HepG2 (cell line): ENCODE measurements around the gene RNF5. TPM values are rescaled to one million over a fixed set of nuclear protein-coding genes. Genes with fewer than 3 reads are reported as not detected.
A peak's percentile ranks its signal among the peaks of the same experiment; 100 is the strongest.

ENCODE experiments used
- CCDC6 ChIP-seq: sonication (generic); formaldehyde crosslinking; IDR thresholded peaks from 2 replicates; pipeline ENCODE4 v1.8.1; 2022; ENCODE audit warnings: mild to moderate bottlenecking, missing genetic modification reagents, moderate library complexity
- KLF12 ChIP-seq: sonication (generic); formaldehyde crosslinking; IDR thresholded peaks from 2 replicates; pipeline ENCODE4 v1.4.0; 2020; ENCODE audit warnings: missing genetic modification reagents, borderline replicate concordance
- NFRKB ChIP-seq: fragments of 450-650 bp; IDR thresholded peaks from 2 replicates; pipeline ENCODE4 v1.6.1; 2017
- SIX4 ChIP-seq: sonication (generic); formaldehyde crosslinking; IDR thresholded peaks from 2 replicates; pipeline ENCODE4 v1.4.0; 2020; ENCODE audit warnings: missing genetic modification reagents
- TGIF2 ChIP-seq: IDR thresholded peaks from 2 replicates; pipeline ENCODE4 v1.6.1; 2016; ENCODE audit warnings: control low read depth, missing compliant biosample characterization
- ZMYM2 ChIP-seq: sonication (generic); formaldehyde crosslinking; IDR thresholded peaks from 2 replicates; pipeline ENCODE4 v1.8.0; 2022; ENCODE audit warnings: mild to moderate bottlenecking, missing genetic modification reagents
- ZNF570 ChIP-seq: sonication (generic); formaldehyde crosslinking; IDR thresholded peaks from 2 replicates; pipeline ENCODE4 v1.4.0; 2020; ENCODE audit warnings: mild to moderate bottlenecking, missing genetic modification reagents, borderline replicate concordance
- polyA plus RNA-seq, 8 experiments: library from polyadenylated mRNA; depleted of rRNA in 3 of 8; stranded (reverse) in 7 of 8; unstranded in 1 of 8; fragments of >200 nt; fragmentation: Illumina TruSeq in 4 of 8; extraction: Trizol in 4 of 8; gene quantifications; 2 replicates each; pipeline versions ENCODE4 v1.2.1 to v1.2.3, GENCODE V29; 2011 to 2016; ENCODE audit warnings: low read depth in 4 of 8, missing spikeins in 1 of 8, mixed read lengths in 1 of 8; ENCODE audit not compliant: insufficient read depth in 1 of 8
- total RNA-seq, 5 experiments: library from RNA; depleted of rRNA; stranded (reverse); fragments of >200 nt; fragmentation: Illumina TruSeq; extraction: Trizol; gene quantifications; 2 replicates each; pipeline ENCODE4 v1.2.3, GENCODE V29; 2016; ENCODE audit warnings: low read depth in 1 of 5
- TF ChIP-seq, protein P1 (sequence below): sonication (generic); formaldehyde crosslinking; IDR thresholded peaks from 2 replicates; pipeline ENCODE4 v1.4.0; 2020; ENCODE audit warnings: missing genetic modification reagents, borderline replicate concordance
- TF ChIP-seq, protein P2 (sequence below): sonication (generic); formaldehyde crosslinking; IDR thresholded peaks from 2 replicates; pipeline ENCODE4 v1.4.0; 2020; ENCODE audit warnings: mild to moderate bottlenecking, missing genetic modification reagents, borderline replicate concordance

Gene RNF5
- total and polyA plus RNA-seq, 2 of the 13 experiments (the other 11 are each of a cell fraction or from before 2014, with no cell fraction given) = 98.0 to 131 TPM

GRCh38 chr6:32176476-32177182 lies 1.6 kb upstream of the RNF5 start (continued):
- TF ChIP-seq, protein P1, sequence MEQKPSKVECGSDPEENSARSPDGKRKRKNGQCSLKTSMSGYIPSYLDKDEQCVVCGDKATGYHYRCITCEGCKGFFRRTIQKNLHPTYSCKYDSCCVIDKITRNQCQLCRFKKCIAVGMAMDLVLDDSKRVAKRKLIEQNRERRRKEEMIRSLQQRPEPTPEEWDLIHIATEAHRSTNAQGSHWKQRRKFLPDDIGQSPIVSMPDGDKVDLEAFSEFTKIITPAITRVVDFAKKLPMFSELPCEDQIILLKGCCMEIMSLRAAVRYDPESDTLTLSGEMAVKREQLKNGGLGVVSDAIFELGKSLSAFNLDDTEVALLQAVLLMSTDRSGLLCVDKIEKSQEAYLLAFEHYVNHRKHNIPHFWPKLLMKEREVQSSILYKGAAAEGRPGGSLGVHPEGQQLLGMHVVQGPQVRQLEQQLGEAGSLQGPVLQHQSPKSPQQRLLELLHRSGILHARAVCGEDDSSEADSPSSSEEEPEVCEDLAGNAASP (CRISPR knock-in tag) = peak; percentile 4; the same call in 1 of the 2 replicates
- TF ChIP-seq, protein P2, sequence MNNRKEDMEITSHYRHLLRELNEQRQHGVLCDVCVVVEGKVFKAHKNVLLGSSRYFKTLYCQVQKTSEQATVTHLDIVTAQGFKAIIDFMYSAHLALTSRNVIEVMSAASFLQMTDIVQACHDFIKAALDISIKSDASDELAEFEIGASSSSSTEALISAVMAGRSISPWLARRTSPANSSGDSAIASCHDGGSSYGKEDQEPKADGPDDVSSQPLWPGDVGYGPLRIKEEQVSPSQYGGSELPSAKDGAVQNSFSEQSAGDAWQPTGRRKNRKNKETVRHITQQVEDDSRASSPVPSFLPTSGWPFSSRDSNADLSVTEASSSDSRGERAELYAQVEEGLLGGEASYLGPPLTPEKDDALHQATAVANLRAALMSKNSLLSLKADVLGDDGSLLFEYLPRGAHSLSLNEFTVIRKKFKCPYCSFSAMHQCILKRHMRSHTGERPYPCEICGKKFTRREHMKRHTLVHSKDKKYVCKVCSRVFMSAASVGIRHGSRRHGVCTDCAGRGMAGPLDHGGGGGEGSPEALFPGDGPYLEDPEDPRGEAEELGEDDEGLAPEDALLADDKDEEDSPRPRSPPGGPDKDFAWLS (CRISPR knock-in tag) = no peak
- TF ChIP-seq NFRKB (0 out of 2 replicates have a peak, but pooled peaks have one; percentile 28), SIX4 (CRISPR knock-in tag) (no peak), ZMYM2 (CRISPR knock-in tag) (0 out of 2 replicates have a peak, but pooled peaks have one; percentile 43), KLF12 (CRISPR knock-in tag) (0 out of 2 replicates have a peak, but pooled peaks have one; percentile 30), TGIF2 (0 out of 2 replicates have a peak, but pooled peaks have one; percentile 9), CCDC6 (CRISPR knock-in tag) (0 out of 2 replicates have a peak, but pooled peaks have one; percentile 39), ZNF570 (no peak)
